C4-2B (cell line): ENCODE results near the gene SLC20A1.
A peak's percentile ranks its signal among the peaks of the same experiment; 100 is the strongest.

ENCODE experiments used
- H3K27ac ChIP-seq: fragments of 450-650 bp; 2 replicates; pipeline ENCODE4 v1.5.1; 2017
- CTCF ChIP-seq: fragments of 450-650 bp; conservative IDR thresholded peaks from 2 replicates; pipeline ENCODE4 v1.5.1; 2017; ENCODE audit warnings: mild to moderate bottlenecking
- ZFX ChIP-seq: fragments of 450-650 bp; IDR thresholded peaks from 2 replicates; pipeline ENCODE4 v1.6.1; 2017

Gene SLC20A1

GRCh38 chr2:112674229-112674628 lies 28.5 kb downstream of the SLC20A1 start:
- TF ChIP-seq ZFX (no peak), CTCF (no peak)
- no peak overlapping the region for H3K27ac ChIP-seq

- peak overlapping the region; percentile 23; the same call in 1 of the 2 replicates for H3K27ac ChIP-seq
- no peak for TF ChIP-seq CTCF
- no peak for TF ChIP-seq ZFX
Observed at GRCh38 chr2:112679484-112679883, 33.7 kb downstream of the SLC20A1 start.

- no peak for TF ChIP-seq ZFX
- no peak for TF ChIP-seq CTCF
- H3K27ac ChIP-seq: no peak overlapping the region
Observed at GRCh38 chr2:112680666-112681101, 34.9 kb downstream of the SLC20A1 start.

- no peak overlapping the region for H3K27ac ChIP-seq
- no peak for TF ChIP-seq ZFX
- no peak for TF ChIP-seq CTCF
Observed at GRCh38 chr2:112682101-112682500, 36.4 kb downstream of the SLC20A1 start.

- no peak overlapping the region for H3K27ac ChIP-seq
- no peak for TF ChIP-seq ZFX
- TF ChIP-seq CTCF: no peak
Observed at GRCh38 chr2:112683550-112684414, 38.0 kb downstream of the SLC20A1 start.

GRCh38 chr2:112684415-112684775 lies 38.7 kb downstream of the SLC20A1 start:
- H3K27ac ChIP-seq: no peak overlapping the region
- no peak for TF ChIP-seq CTCF
- no peak for TF ChIP-seq ZFX

GRCh38 chr2:112685271-112685884 lies 39.6 kb downstream of the SLC20A1 start:
- TF ChIP-seq CTCF (no peak; the same call in 1 of the 2 replicates), ZFX (no peak)
- no peak overlapping the region for H3K27ac ChIP-seq
